GM12878 (cell line): ENCODE measurements around the gene TCF7. TPM values are rescaled to one million over a fixed set of nuclear protein-coding genes. Genes with fewer than 3 reads are reported as not detected.
A peak's percentile ranks its signal among the peaks of the same experiment; 100 is the strongest.

Experiments used
- ATAC-seq: fragments of 200-7000 bp; cut with Tn5 transposase; 3 replicates; pipeline ENCODE4 v1.9.1; 2020; ENCODE audit warnings: mild to moderate bottlenecking, moderate library complexity
- BruUV-seq: library from RNA; stranded (reverse); fragments of 400-500 nt; replicated peaks from 2 replicates; lab custom pipeline; 2021; lab: Mats Ljungman, UMichigan
- CTCF ChIA-PET: fragments of 300-600 bp; sonication (Branson Sonifier 250); formaldehyde crosslinking; extraction: SDS; loops from one replicate; lab custom pipeline; 2021; ENCODE audit warnings: inconsistent platforms; lab: Yijun Ruan, JAX
- POLR2A ChIA-PET: fragments of 350-600 bp; formaldehyde crosslinking; extraction: SDS; loops from one replicate; lab custom pipeline; 2021; ENCODE audit warnings: inconsistent platforms; lab: Charles Lee
- RAD21 ChIA-PET: fragments of 300-600 bp; sonication (Branson Sonifier 250); formaldehyde crosslinking; loops from one replicate; lab custom pipeline; 2023; ENCODE audit warnings: antibody characterized with exemption; ENCODE audit not compliant: unreplicated experiment; lab: Charles Lee
- SMC1A ChIA-PET: fragments of 300-600 bp; sonication (Branson Sonifier 250); formaldehyde crosslinking; loops from one replicate; lab custom pipeline; 2023; ENCODE audit not compliant: unreplicated experiment, uncharacterized antibody; lab: Charles Lee
- DNase-seq: peaks from one replicate; pipeline ENCODE4 v3.0.0-alpha.2; 2011; ENCODE audit warnings: low read depth, low spot score
- FAIRE-seq: peaks from 3 replicates; lab custom pipeline; 2011; peaks lifted over from hg19 to GRCh38; lab: Jason Lieb, UNC
- H2AFZ ChIP-seq: 2 replicates; pipeline ENCODE4 v1.6.0; 2011; ENCODE audit warnings: low read depth, low read length, control low read depth; ENCODE audit not compliant: control insufficient read depth
- H3K27ac ChIP-seq: 2 replicates; pipeline ENCODE4 v1.5.1; 2011; ENCODE audit warnings: control low read depth; ENCODE audit not compliant: control insufficient read depth, insufficient read depth
- H3K27me3 ChIP-seq, 2 experiments: replicated peaks in 1 of 2; 2 replicates each; pipeline versions ENCODE4 v1.6.0 to v1.6.1; 2011; ENCODE audit warnings: low read length in 1 of 2; ENCODE audit not compliant: control insufficient read depth in 2 of 2, insufficient read depth in 2 of 2
- H3K36me3 ChIP-seq, 2 experiments: 2 replicates each; pipeline ENCODE4 v1.5.1; 2011; ENCODE audit warnings: low read length in 1 of 2; ENCODE audit not compliant: control insufficient read depth in 2 of 2, insufficient read depth in 2 of 2
- H3K4me1 ChIP-seq: 2 replicates; pipeline ENCODE4 v1.6.1; 2011; ENCODE audit warnings: mild to moderate bottlenecking, low read length, moderate library complexity, mixed read lengths; ENCODE audit not compliant: control insufficient read depth, insufficient read depth
- H3K4me2 ChIP-seq: 2 replicates; pipeline ENCODE4 v1.6.0; 2011; ENCODE audit warnings: control low read depth; ENCODE audit not compliant: control insufficient read depth, insufficient read depth
- H3K4me3 ChIP-seq: fragments of 200-600 bp; sonication (generic); 2 replicates; pipeline ENCODE4 v1.5.1; 2016
- H3K79me2 ChIP-seq: 2 replicates; pipeline ENCODE4 v1.6.0; 2011; ENCODE audit warnings: low read length; ENCODE audit not compliant: control insufficient read depth, insufficient read depth
- H3K9ac ChIP-seq: 2 replicates; pipeline ENCODE4 v1.8.0; 2011; ENCODE audit warnings: low read length, control low read depth, mixed read lengths; ENCODE audit not compliant: control insufficient read depth, insufficient read depth
- H3K9me3 ChIP-seq: replicated peaks from 3 replicates; pipeline ENCODE4 v1.5.1; 2011; ENCODE audit warnings: mild to moderate bottlenecking, low read length; ENCODE audit not compliant: control insufficient read depth, insufficient read depth
- H4K20me1 ChIP-seq: 2 replicates; pipeline ENCODE4 v1.6.0; 2011; ENCODE audit not compliant: control insufficient read depth, insufficient read depth
- GATAD2B ChIP-seq: fragments of 450-650 bp; conservative IDR thresholded peaks from 2 replicates; pipeline ENCODE4 v1.6.1; 2017; ENCODE audit warnings: low read depth, mild to moderate bottlenecking, moderate library complexity
- POLR2AphosphoS5 ChIP-seq: IDR thresholded peaks from 2 replicates; pipeline ENCODE4 v1.6.1; 2011; ENCODE audit warnings: mild to moderate bottlenecking, low read length, inconsistent platforms
- SUZ12 ChIP-seq: fragments of 200-600 bp; sonication (generic); IDR thresholded peaks from one replicate; pipeline ENCODE4 v1.6.1; 2018; ENCODE audit warnings: antibody characterized with exemption, mild to moderate bottlenecking; ENCODE audit not compliant: unreplicated experiment
- WGBS: methylation state at CpG from one replicate; pipeline ENCODE4 v1.1.6; 2016; ENCODE audit warnings: low lambda C conversion rate; ENCODE audit not compliant: insufficient replicate concordance, insufficient coverage; ENCODE audit errors: missing lambda C conversion rate; 5-methylcytosine and 5-hydroxymethylcytosine counted together
- in situ Hi-C: fragments of 300-500 bp; cut with MboI; formaldehyde crosslinking; loops from 9 replicates; pipeline ENCODE4 v1.14.3; 2018; ENCODE audit warnings: mixed read lengths
- intact Hi-C: fragments of 100-400 bp; cut with micrococcal nuclease; formaldehyde crosslinking; loops from one replicate; pipeline ENCODE4 v1.14.2; 2022; ENCODE audit not compliant: unreplicated experiment
- polyA plus RNA-seq, 11 experiments: library from polyadenylated mRNA; depleted of rRNA in 4 of 11; unstranded in 6 of 11; stranded (reverse) in 5 of 11; fragments of >200 nt; fragmentation: Nextera tagmentation in 4 of 11; fragmentation: Illumina TruSeq in 1 of 11; extraction: Ambion mirVana in 4 of 11; extraction: Trizol in 1 of 11; gene quantifications; 1 replicate in 1 of 11; 2 replicates in 10 of 11; pipeline versions ENCODE4 v1.2.1 to v1.2.3, GENCODE V29; 2011 to 2016; ENCODE audit warnings: inconsistent platforms in 2 of 11, missing spikeins in 2 of 11, low read depth in 1 of 11
- total RNA-seq, 4 experiments: library from RNA; depleted of rRNA in 3 of 4; stranded (reverse); fragments of >200 nt in 3 of 4; fragmentation: Illumina TruSeq in 1 of 4; extraction: Trizol in 1 of 4; gene quantifications; 2 replicates each; pipeline versions ENCODE4 v1.2.1 to v1.2.3, GENCODE V29; 2013 to 2021

TCF7 gene
- total and polyA plus RNA-seq, 10 of the 15 experiments (the other 5 are each of a cell fraction or from before 2014, with no cell fraction given): 10.0 to 60.2 (median 23.6) TPM

GRCh38 chr5:134116789-134117761, 2.6 kb downstream of the TCF7 start:
- WGBS: 89% methylated on average over 12 of the region's 12 CpGs
- ChIA-PET RAD21 (interaction anchor here (0.6 to 10.8 kb wide), 5 partner anchors 10 to 72 kb away, joined by 3 to 123 read pairs (median 3); no protein-coding TSS in a partner anchor), CTCF (interaction anchor here (0.9 to 10.7 kb wide), 8 partner anchors 8 to 77 kb away, joined by 3 to 88 read pairs (median 9); no protein-coding TSS in a partner anchor), SMC1A (interaction anchor here (1.3 to 11.4 kb wide), 3 partner anchors 17 to 77 kb away, joined by 3 to 152 read pairs (median 5); no protein-coding TSS in a partner anchor), POLR2A (interaction anchor here (0.6 to 11.6 kb wide), 4 partner anchors 9 to 105 kb away, joined by 3 to 291 read pairs (median 3); no protein-coding TSS in a partner anchor)
- Histone ChIP-seq H2AFZ (no peak overlapping the region), H3K4me1 (peaks cover 18% of the 10 kb centered on the region), H3K9ac (no peak overlapping the region; the same call in 1 of the 2 replicates), H4K20me1 (no peaks in the 10 kb centered on the region), H3K27me3 (no peaks in the 10 kb centered on the region; a peak in 1 of 4 replicates), H3K4me3 (peak overlapping the region; percentile 83; the same call in 1 of the 2 replicates), H3K9me3 (no peaks in the 10 kb centered on the region), H3K36me3 (peaks cover 0 to 3% of the 10 kb centered on the region in 2 experiments; a peak in 1 of 4 replicates), H3K27ac (no peak overlapping the region), H3K4me2 (peak overlapping the region; percentile 80), H3K79me2 (peaks cover 23% of the 10 kb centered on the region)
- no peak for DNase-seq
- TF ChIP-seq SUZ12 (no peak), GATAD2B (no peak), POLR2AphosphoS5 (peak; percentile 33; the same call in 1 of the 2 replicates)
- ATAC-seq: no peak
- intact Hi-C loops: no loop called here
- no peak for FAIRE-seq
- BruUV-seq: TSS peak; percentile 63
- in situ Hi-C loops: no loop called here
